Tibial nerve (tissue), 4 donors: Measurements from ENCODE around the gene NEMP1. TPM values are rescaled to one million over a fixed set of nuclear protein-coding genes. Genes with fewer than 3 reads are reported as not detected.

Experiments
- DNase-seq, 2 donors: peaks; one replicate each; pipeline ENCODE4 v3.0.0-alpha.2; 2019; ENCODE audit warnings: low spot score in 2 of 2
- H3K27ac ChIP-seq, 4 donors: fragments of 200-600 bp; sonication (generic) in 3 of 4; one replicate each; pipeline ENCODE4 v1.5.1; 2017 to 2019; ENCODE audit warnings: mild to moderate bottlenecking in 1 of 4
- H3K27me3 ChIP-seq, 2 donors: fragments of 200-600 bp; sonication (generic) in 1 of 2; one replicate each; pipeline versions ENCODE4 v1.5.1 to v1.6.0; 2017 to 2019
- H3K36me3 ChIP-seq, 3 donors: fragments of 200-600 bp; sonication (generic); one replicate each; pipeline ENCODE4 v1.5.1; 2018 to 2019
- H3K4me1 ChIP-seq, 4 donors: fragments of 200-600 bp; sonication (generic) in 3 of 4; one replicate each; pipeline ENCODE4 v1.5.1; 2017 to 2019
- H3K4me3 ChIP-seq, 4 donors: fragments of 200-600 bp; sonication (generic) in 3 of 4; one replicate each; pipeline ENCODE4 v1.5.1; 2017 to 2019; ENCODE audit warnings: mild to moderate bottlenecking in 1 of 4, moderate library complexity in 1 of 4
- H3K9me3 ChIP-seq, 4 donors: fragments of 200-600 bp; sonication (generic) in 3 of 4; one replicate each; pipeline ENCODE4 v1.5.1; 2017 to 2019
- CTCF ChIP-seq, 5 experiments: fragments of 200-600 bp in 3 of 5; fragments of 450-650 bp in 2 of 5; sonication (generic) in 3 of 5; IDR thresholded peaks; one replicate each; pipeline ENCODE4 v1.5.1; 2016 to 2019; ENCODE audit warnings: antibody characterized with exemption in 5 of 5, mild to moderate bottlenecking in 3 of 5, moderate library complexity in 2 of 5
- EP300 ChIP-seq, 2 donors: sonication (generic); formaldehyde crosslinking; IDR thresholded peaks; one replicate each; pipeline ENCODE4 v1.6.1; 2017; ENCODE audit warnings: antibody characterized with exemption in 2 of 2, mild to moderate bottlenecking in 1 of 2
- POLR2A ChIP-seq, 2 donors: fragments of 450-650 bp; IDR thresholded peaks; one replicate each; pipeline ENCODE4 v1.6.1; 2017; ENCODE audit warnings: antibody characterized with exemption in 2 of 2, mild to moderate bottlenecking in 2 of 2, moderate library complexity in 2 of 2
- WGBS, 2 donors: methylation state at CpG; one replicate each; pipeline ENCODE4 v1.1.5; 2018; 5-methylcytosine and 5-hydroxymethylcytosine counted together
- total RNA-seq, 4 donors: library from RNA; depleted of rRNA; stranded (reverse); fragments of >200 nt; gene quantifications; one replicate each; pipeline ENCODE4 v1.1.0, GENCODE V29; 2016

NEMP1 gene
- total RNA-seq, 4 donors from 2014 or later, result 4.8 to 10.2 (median 6.6) TPM

GRCh38 chr12:57099766-57100165 lies 21.2 kb upstream of the NEMP1 start:
- peaks cover 0 to 96% (median 26%) of the 10 kb centered on the region in 3 donors for H3K36me3 ChIP-seq
- 80 to 84% methylated on average over 12 of the region's 12 CpGs for WGBS, 2 donors

GRCh38 chr12:57099047-57099714 lies 20.6 kb upstream of the NEMP1 start:
- Histone ChIP-seq H3K4me3 (no peak overlapping the region), H3K36me3 (peaks cover 0 to 95% (median 22%) of the 10 kb centered on the region in 3 donors), H3K27ac (peak overlapping the region in 2 of 4 donors; percentile 24 to 99), H3K27me3 (no peaks in the 10 kb centered on the region), H3K9me3 (no peaks in the 10 kb centered on the region), H3K4me1 (peaks cover 0 to 29% (median 7%) of the 10 kb centered on the region in 4 donors)
- DNase-seq, result no peak
- TF ChIP-seq CTCF (IDR thresholded peaks at IDR 0.05), result no peak
- TF ChIP-seq POLR2A (IDR thresholded peaks at IDR 0.05), result no peak
- no peak for TF ChIP-seq EP300 (IDR thresholded peaks at IDR 0.05)
- 72 to 83% methylated on average over 11 of the region's 11 CpGs for WGBS, 2 donors

More at GRCh38 chr12:57099766-57100165, 21.2 kb upstream of the NEMP1 start:
- H3K27ac ChIP-seq, result peak overlapping the region in 2 of 4 donors; percentile 24 to 37
- DNase-seq, result no peak
- no peak overlapping the region for H3K4me3 ChIP-seq
- TF ChIP-seq EP300 (IDR thresholded peaks at IDR 0.05), result no peak
- TF ChIP-seq POLR2A (IDR thresholded peaks at IDR 0.05), result no peak
- TF ChIP-seq CTCF (IDR thresholded peaks at IDR 0.05), result no peak
- H3K27me3 ChIP-seq, result no peaks in the 10 kb centered on the region
- no peaks in the 10 kb centered on the region for H3K9me3 ChIP-seq
- H3K4me1 ChIP-seq, result peaks cover 0 to 23% (median 2%) of the 10 kb centered on the region in 4 donors

GRCh38 chr12:57098546-57098945 lies 20.0 kb upstream of the NEMP1 start:
- no peaks in the 10 kb centered on the region for H3K9me3 ChIP-seq
- H3K27ac ChIP-seq, result peak overlapping the region in 1 of 4 donors; percentile 99
- H3K4me3 ChIP-seq, result no peak overlapping the region
- H3K36me3 ChIP-seq, result peaks cover 0 to 89% (median 19%) of the 10 kb centered on the region in 3 donors
- peaks cover 0 to 35% (median 13%) of the 10 kb centered on the region in 4 donors for H3K4me1 ChIP-seq
- WGBS, 2 donors, result 60 to 71% methylated on average over 1 of the region's 1 CpG
- no peak for DNase-seq
- TF ChIP-seq POLR2A (IDR thresholded peaks at IDR 0.05) (no peak), EP300 (IDR thresholded peaks at IDR 0.05) (no peak), CTCF (IDR thresholded peaks at IDR 0.05) (no peak)
- no peaks in the 10 kb centered on the region for H3K27me3 ChIP-seq

GRCh38 chr12:57097554-57097835 lies 18.9 kb upstream of the NEMP1 start:
- H3K4me3 ChIP-seq, result no peak overlapping the region
- H3K27ac ChIP-seq, result peak overlapping the region in 2 of 4 donors; percentile 99
- no peaks in the 10 kb centered on the region for H3K9me3 ChIP-seq
- DNase-seq, result no peak
- peaks cover 0 to 43% (median 24%) of the 10 kb centered on the region in 4 donors for H3K4me1 ChIP-seq
- H3K36me3 ChIP-seq, result peaks cover 0 to 91% (median 16%) of the 10 kb centered on the region in 3 donors
- TF ChIP-seq POLR2A (IDR thresholded peaks at IDR 0.05) (no peak), CTCF (IDR thresholded peaks at IDR 0.05) (no peak), EP300 (IDR thresholded peaks at IDR 0.05) (no peak)
- WGBS, 2 donors, result 83 to 85% methylated on average over 8 of the region's 8 CpGs
- no peaks in the 10 kb centered on the region for H3K27me3 ChIP-seq

GRCh38 chr12:57096748-57097553 lies 18.4 kb upstream of the NEMP1 start:
- Histone ChIP-seq H3K27me3 (no peaks in the 10 kb centered on the region), H3K9me3 (no peaks in the 10 kb centered on the region), H3K4me3 (no peak overlapping the region), H3K36me3 (peaks cover 0 to 91% (median 16%) of the 10 kb centered on the region in 3 donors), H3K27ac (peak overlapping the region in 3 of 4 donors; percentile 5 to 99 (median 99)), H3K4me1 (peaks cover 0 to 47% (median 29%) of the 10 kb centered on the region in 4 donors)
- TF ChIP-seq POLR2A (IDR thresholded peaks at IDR 0.05) (no peak), CTCF (IDR thresholded peaks at IDR 0.05) (no peak), EP300 (IDR thresholded peaks at IDR 0.05) (no peak)
- DNase-seq, result no peak
- WGBS, 2 donors, result 78 to 79% methylated on average over 8 of the region's 8 CpGs
